OCI-LY3 (cell line): ENCODE data around the gene SLC9A4.

ENCODE experiments used
- H2AFZ ChIP-seq: fragments of 200-600, 300-600 bp; shearing (Covaris generic); 2 replicates; pipeline ENCODE4 v1.6.0; 2014; ENCODE audit warnings: antibody characterized with exemption, low read depth, low read length
- H3K27ac ChIP-seq: fragments of 200-600, 300-600 bp; sonication (generic); 2 replicates; pipeline ENCODE4 v1.5.1; 2014; ENCODE audit warnings: mild to moderate bottlenecking, low read length, moderate library complexity, mixed read lengths
- H3K27me3 ChIP-seq: fragments of 200-600, 300-600 bp; sonication (generic); 2 replicates; pipeline ENCODE4 v1.6.1; 2014; ENCODE audit warnings: low read depth, low read length, mixed read lengths
- H3K36me3 ChIP-seq: fragments of 200-600, 300-600 bp; sonication (generic); replicated peaks from 2 replicates; pipeline ENCODE3; 2014; ENCODE audit warnings: low read depth, low read length, mixed read lengths
- H3K4me1 ChIP-seq: fragments of 300-600, 200-600 bp; sonication (generic); 2 replicates; pipeline ENCODE4 v1.6.1; 2014; ENCODE audit warnings: low read length, mixed read lengths
- H3K4me2 ChIP-seq: fragments of 200-600, 300-600 bp; sonication (generic); 2 replicates; pipeline ENCODE4 v1.6.1; 2014; ENCODE audit warnings: low read length, mixed read lengths
- H3K4me3 ChIP-seq: fragments of 300-600, 200-600 bp; sonication (generic); 2 replicates; pipeline ENCODE4 v1.5.1; 2014; ENCODE audit warnings: antibody characterized with exemption, mild to moderate bottlenecking, low read length, moderate library complexity
- H3K79me2 ChIP-seq: fragments of 300-600, 200-600 bp; shearing (Covaris generic); 2 replicates; pipeline ENCODE4 v1.6.1; 2014; ENCODE audit warnings: mild to moderate bottlenecking, low read length, mixed read lengths
- H3K9ac ChIP-seq: fragments of 300-600, 200-600 bp; shearing (Covaris generic); 2 replicates; pipeline ENCODE4 v1.6.0; 2014; ENCODE audit warnings: mild to moderate bottlenecking, low read length, moderate library complexity
- H3K9me3 ChIP-seq: fragments of 200-600, 300-600 bp; shearing (Covaris generic); 2 replicates; pipeline ENCODE4 v1.6.1; 2014; ENCODE audit warnings: low read length, mixed read lengths; ENCODE audit not compliant: insufficient read depth
- H4K20me1 ChIP-seq: fragments of 200-600, 300-600 bp; sonication (generic); 2 replicates; pipeline ENCODE4 v1.6.1; 2016; ENCODE audit warnings: low read length, mixed read lengths; ENCODE audit not compliant: insufficient read depth
- CTCF ChIP-seq: fragments of 200-600, 300-600 bp; sonication (generic); IDR thresholded peaks from 2 replicates; pipeline ENCODE4 v1.5.1; 2014; ENCODE audit warnings: antibody characterized with exemption, low read length, low read depth
- EZH2phosphoT487 ChIP-seq: fragments of 200-600 bp; shearing (Covaris generic); IDR thresholded peaks from 2 replicates; pipeline ENCODE4 v1.6.1; 2018; ENCODE audit warnings: antibody characterized with exemption, mixed run types, low read depth

Gene SLC9A4

GRCh38 chr2:102582845-102583244 is 109.8 kb downstream of the SLC9A4 start:
- no peak overlapping the region for H3K4me3 ChIP-seq
- no peaks in the 10 kb centered on the region for H3K36me3 ChIP-seq
- no peaks in the 10 kb centered on the region for H3K9me3 ChIP-seq
- no peak overlapping the region for H3K9ac ChIP-seq
- H3K79me2 ChIP-seq, result no peaks in the 10 kb centered on the region
- H3K4me1 ChIP-seq, result peaks cover 7% of the 10 kb centered on the region
- no peak overlapping the region for H2AFZ ChIP-seq
- H3K4me2 ChIP-seq, result no peak overlapping the region
- H4K20me1 ChIP-seq, result no peaks in the 10 kb centered on the region
- no peak overlapping the region for H3K27ac ChIP-seq
- no peaks in the 10 kb centered on the region for H3K27me3 ChIP-seq
- TF ChIP-seq CTCF, result no peak
- no peak for TF ChIP-seq EZH2phosphoT487
